Measurements from ENCODE around the gene LAMA2. TPM values are rescaled to one million over a fixed set of nuclear protein-coding genes. Genes with fewer than 3 reads are reported as not detected.

Gene LAMA2
- polyA plus RNA-seq, 1 of the 3 experiments (the other 2 are of a cell fraction): 0.92 TPM

DNA sequence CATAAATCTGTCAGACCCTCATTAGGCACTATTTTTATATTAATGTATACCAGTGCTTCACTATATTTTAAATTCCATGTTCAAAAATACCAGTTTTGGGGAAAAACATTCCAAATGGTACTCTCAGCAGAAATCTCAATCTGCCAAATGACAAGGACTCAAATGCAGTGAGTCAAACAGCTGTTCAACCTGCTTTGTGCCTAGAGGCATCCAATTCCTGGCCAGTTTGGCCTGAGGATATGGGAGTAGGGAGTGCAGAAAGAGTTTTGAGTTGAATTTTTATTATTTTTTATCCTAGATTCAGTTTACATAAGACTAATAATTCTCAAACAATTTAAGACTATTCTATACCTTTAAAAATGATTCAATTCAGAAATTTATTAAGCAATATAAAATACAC, 216.8 kb downstream of the LAMA2 start:
- Histone ChIP-seq H3K4me1 (ENCODE audit: control insufficient read depth in 1 of 2, insufficient read depth in 2 of 2, low read depth in 1 of 2, low read length in 1 of 2) (no peaks in the 10 kb centered on the region), H3K27ac (ENCODE audit: low read depth in 2 of 2, low read length in 1 of 2) (no peak overlapping the region), H3K9me3 (no peaks in the 10 kb centered on the region), H3K9ac (no peak overlapping the region), H2AFZ (ENCODE audit: low read depth) (no peak overlapping the region), H3K27me3 (ENCODE audit: insufficient read depth) (no peaks in the 10 kb centered on the region; the same call in 1 of the 2 replicates), H3F3A (replicated peaks; ENCODE audit: insufficient read depth) (no peaks in the 10 kb centered on the region), H3K79me2 (ENCODE audit: insufficient read depth) (no peaks in the 10 kb centered on the region), H3K4me2 (no peak overlapping the region), H3K4me3 (ENCODE audit: low read depth in 2 of 2, low read length in 1 of 2) (no peak overlapping the region), H3K36me3 (replicated peaks in 1 of 2; ENCODE audit: control insufficient read depth in 1 of 2, insufficient read depth in 2 of 2, low read length in 1 of 2) (no peaks in the 10 kb centered on the region), H3K9me2 (no peaks in the 10 kb centered on the region), H4K20me1 (ENCODE audit: insufficient read depth) (no peaks in the 10 kb centered on the region)
- no peak for TF ChIP-seq RAD21 (IDR thresholded peaks at IDR 0.05; ENCODE audit: low read length)
- no peak for TF ChIP-seq NFIC (IDR thresholded peaks at IDR 0.05; ENCODE audit: borderline replicate concordance)
- TF ChIP-seq, protein P1, sequence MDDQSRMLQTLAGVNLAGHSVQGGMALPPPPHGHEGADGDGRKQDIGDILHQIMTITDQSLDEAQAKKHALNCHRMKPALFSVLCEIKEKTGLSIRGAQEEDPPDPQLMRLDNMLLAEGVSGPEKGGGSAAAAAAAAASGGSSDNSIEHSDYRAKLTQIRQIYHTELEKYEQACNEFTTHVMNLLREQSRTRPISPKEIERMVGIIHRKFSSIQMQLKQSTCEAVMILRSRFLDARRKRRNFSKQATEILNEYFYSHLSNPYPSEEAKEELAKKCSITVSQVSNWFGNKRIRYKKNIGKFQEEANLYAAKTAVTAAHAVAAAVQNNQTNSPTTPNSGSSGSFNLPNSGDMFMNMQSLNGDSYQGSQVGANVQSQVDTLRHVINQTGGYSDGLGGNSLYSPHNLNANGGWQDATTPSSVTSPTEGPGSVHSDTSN (IDR thresholded peaks at IDR 0.05): no peak
- no peak for TF ChIP-seq ELF1 (IDR thresholded peaks at IDR 0.05)
- TF ChIP-seq TCF12 (IDR thresholded peaks at IDR 0.05): no peak
- no peak for TF ChIP-seq POLR2AphosphoS5 (IDR thresholded peaks at IDR 0.05; ENCODE audit: low read depth, low read length)
- no peak for TF ChIP-seq EZH2phosphoT487 (IDR thresholded peaks at IDR 0.05; ENCODE audit: borderline replicate concordance, low read depth)
- no peak for TF ChIP-seq MXI1 (IDR thresholded peaks at IDR 0.05; ENCODE audit: low read depth, low read length)
- TF ChIP-seq FOXJ3 (CRISPR knock-in tag; IDR thresholded peaks at IDR 0.05): no peak
- no peak for TF ChIP-seq GATA2 (CRISPR knock-in tag; IDR thresholded peaks at IDR 0.05)
- TF ChIP-seq SMC3 (IDR thresholded peaks at IDR 0.05; ENCODE audit: low read depth, low read length): no peak
- TF ChIP-seq FOXM1 (IDR thresholded peaks at IDR 0.05; ENCODE audit: low read depth): no peak
- TF ChIP-seq, protein P2, sequence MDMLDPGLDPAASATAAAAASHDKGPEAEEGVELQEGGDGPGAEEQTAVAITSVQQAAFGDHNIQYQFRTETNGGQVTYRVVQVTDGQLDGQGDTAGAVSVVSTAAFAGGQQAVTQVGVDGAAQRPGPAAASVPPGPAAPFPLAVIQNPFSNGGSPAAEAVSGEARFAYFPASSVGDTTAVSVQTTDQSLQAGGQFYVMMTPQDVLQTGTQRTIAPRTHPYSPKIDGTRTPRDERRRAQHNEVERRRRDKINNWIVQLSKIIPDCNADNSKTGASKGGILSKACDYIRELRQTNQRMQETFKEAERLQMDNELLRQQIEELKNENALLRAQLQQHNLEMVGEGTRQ (IDR thresholded peaks at IDR 0.05; ENCODE audit: borderline replicate concordance, low read depth, low read length): no peak
- no peak for TF ChIP-seq RFX5 (IDR thresholded peaks at IDR 0.05; ENCODE audit: low read length)
- no peak for TF ChIP-seq GABPA (IDR thresholded peaks at IDR 0.05; ENCODE audit: low read depth)
- no peak for TF ChIP-seq REST (IDR thresholded peaks at IDR 0.05; ENCODE audit: low read depth, low read length)
- no peak for TF ChIP-seq IRF3 (IDR thresholded peaks at IDR 0.05; ENCODE audit: low read depth, low read length)
- no peak for TF ChIP-seq RCOR1 (IDR thresholded peaks at IDR 0.05; ENCODE audit: low read length)
- TF ChIP-seq MAX (IDR thresholded peaks at IDR 0.05; ENCODE audit: low read depth): no peak
- TF ChIP-seq JUND (IDR thresholded peaks at IDR 0.05): no peak
- POLR2A ChIA-PET: no interaction called here
- DNase-seq: no peak
- CTCF ChIA-PET: no interaction called here

Measured in SK-N-SH (cell line).